Femur (tissue), 1 donor: Measurements from ENCODE around the gene NCAN.
"Not testable (repeated sequence)": the region's sequence is repeated elsewhere in the genome, so short reads cannot be mapped to it uniquely, and the experiment has no call there.

Experiments
- DNase-seq: peaks from one replicate; pipeline ENCODE4 v3.0.0-alpha.2; 2017

The NCAN gene

GRCh38 chr19:19201697-19202630 lies 9.8 kb upstream of the NCAN start:
- DNase-seq: no peak

- DNase-seq: no peak
Observed at GRCh38 chr19:19202707-19203011, 9.1 kb upstream of the NCAN start.

DNA sequence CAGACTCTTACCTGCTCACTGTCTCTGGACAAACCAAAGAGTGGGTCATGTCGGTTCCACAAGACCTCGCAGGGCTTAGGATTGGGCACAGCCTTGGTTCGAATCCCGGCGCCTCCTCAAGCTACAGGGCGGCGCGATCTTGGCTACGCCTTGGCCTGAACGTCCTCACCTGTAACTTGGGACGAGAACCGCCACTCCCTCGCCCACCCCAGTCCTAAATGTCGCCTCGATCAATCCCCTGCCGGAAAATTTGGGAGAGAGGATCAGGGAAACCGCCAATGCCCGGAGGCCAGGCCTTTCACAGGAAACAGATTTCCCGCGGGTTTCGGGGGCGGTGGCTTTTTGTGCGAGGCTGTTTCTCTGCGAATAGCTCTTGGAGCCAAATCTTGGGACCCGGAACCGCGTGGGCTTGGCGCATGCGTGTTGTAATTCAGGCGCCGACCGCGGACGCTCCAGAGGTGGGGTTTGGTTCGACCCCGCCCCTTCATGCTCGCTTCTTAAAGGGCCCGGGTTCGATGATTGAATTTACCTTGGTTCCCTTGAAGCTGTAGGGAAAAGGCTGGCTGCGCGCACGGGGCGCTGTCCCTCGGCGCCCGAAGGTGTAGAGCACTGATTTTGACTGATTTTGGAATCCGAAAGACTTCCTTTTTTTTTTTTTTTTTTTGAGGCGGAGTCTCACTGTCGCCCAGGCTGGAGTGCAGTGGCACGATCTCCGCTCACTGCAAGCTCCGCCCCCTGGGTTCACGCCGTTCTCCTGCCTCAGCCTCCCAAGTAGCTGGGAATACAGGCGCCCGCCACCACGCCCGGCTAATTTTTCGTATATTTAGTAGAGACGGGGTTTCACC lies 8.5 kb upstream of the NCAN start, which contains the start of gene NR2C2AP:
TSS of gene NR2C2AP (minus strand) at position 403 of the 845 bp plus-strand sequence. CDS start at position 49, 354 bp downstream.
- DNase-seq: peak; percentile 93

- DNase-seq: no peak
Observed at GRCh38 chr19:19204181-19204580, 7.6 kb upstream of the NCAN start.

DNA sequence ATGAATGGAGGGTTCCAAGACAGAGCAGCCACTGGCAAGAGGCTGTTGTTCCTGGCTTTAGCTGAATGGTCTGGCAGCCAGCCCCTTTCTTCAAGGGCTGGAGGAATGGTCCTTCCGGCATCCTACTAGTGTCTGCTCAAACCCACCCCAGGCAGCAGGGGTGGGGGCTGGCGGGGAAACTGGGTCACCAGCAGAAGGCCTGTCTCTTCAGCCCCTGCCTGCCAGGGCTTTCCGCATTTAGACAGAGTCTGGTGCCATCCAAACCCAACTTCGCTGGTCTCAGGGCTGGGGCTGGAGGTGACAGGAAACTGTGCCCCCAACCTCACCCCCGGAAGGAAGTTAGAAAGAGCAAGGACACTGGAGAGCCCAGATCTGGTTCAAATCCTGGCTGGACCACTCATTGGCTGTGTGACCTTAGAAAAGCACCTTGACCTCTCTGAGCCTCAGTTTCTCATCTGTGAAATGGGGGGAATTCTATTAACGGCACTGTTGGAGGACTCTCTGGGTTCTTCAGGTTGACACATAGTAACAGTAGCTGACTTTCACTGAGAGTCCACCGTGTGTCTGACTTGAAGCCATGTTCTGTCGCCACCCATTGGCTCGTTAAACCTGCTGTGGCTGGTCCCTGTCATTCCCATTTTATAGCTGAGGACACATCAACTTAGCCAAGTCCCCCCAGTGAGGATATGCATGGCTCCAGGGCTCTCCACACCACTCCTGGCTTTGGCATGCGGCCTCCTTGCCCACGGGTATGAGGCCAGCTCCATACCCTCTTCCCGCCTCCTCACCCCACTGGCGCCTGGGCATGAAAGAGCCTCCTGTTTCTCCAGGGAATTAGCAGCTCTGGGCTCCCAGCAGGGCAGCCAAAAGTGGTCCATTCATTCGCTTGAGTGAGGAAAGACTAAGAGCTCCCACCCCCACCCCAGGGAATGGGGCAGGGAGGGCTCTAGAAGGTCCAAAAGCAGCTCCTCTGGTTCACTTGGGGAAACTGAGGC lies 6.0 kb upstream of the NCAN start:
- no peak for DNase-seq

DNA sequence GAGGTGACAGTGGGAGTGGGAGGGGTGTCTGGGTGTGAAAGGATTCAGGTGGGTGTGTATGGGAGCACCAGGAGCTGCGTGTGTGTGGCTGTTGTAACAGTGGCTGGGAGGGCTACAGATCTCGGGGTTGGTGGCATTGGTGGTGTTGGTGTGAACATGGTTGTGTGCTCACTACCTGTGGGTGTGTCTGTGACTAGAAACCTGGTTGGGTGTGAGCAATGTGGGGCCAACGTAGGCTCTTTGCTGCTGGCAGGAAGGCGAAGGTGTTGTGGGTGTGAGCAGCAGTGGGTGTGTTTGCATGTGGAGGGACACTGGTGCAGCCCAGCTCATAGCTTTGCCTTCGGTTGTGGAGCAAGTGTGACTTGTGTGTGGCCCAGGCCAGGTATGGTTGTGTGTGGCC lies 4.8 kb upstream of the NCAN start:
- DNase-seq: no peak

DNA sequence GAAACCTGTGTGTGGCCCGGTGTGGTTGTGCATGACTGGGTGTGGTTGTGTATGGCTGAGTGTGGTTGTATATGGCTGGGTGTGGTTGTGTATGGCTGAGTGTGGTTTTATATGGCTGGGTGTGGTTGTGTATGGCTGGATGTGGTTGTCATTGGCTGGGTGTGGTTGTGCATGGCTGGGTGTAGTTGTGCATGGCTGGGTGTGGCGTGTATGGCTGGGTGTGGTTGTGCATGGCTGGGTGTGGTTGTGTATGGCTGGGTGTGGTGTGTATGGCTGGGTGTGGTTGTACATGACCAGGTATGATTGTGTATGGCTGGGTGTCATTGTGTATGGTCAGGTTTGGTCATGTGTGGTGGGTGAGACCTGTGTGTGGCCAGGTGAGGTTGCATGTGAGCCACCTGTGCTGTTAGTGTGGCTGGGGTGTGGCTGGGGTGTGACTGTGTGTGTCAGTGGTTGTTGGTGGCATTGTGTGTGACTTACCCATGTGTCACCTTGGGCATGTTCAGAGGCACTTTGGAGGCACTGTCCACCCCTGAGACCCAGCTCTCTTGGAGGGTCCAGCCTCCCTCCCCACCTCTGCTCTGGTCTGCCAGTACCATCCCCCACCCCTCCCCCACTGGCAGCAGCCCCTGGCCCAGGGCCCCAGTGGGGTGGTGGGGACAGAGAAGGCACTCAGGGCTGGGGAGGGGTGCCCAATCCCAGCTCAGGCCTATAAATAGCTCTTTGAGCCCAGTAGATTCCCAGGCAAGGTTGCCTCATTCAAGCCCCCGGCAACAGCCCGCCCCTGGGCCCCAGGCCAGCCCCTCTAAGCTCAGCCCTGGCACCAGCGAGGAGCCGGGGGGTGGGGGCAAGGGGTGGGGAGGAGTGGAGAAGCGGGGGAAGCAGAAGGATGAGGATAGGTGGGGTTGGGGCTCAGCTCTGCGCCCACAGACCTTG lies 3.9 kb upstream of the NCAN start:
- DNase-seq: no peak

DNA sequence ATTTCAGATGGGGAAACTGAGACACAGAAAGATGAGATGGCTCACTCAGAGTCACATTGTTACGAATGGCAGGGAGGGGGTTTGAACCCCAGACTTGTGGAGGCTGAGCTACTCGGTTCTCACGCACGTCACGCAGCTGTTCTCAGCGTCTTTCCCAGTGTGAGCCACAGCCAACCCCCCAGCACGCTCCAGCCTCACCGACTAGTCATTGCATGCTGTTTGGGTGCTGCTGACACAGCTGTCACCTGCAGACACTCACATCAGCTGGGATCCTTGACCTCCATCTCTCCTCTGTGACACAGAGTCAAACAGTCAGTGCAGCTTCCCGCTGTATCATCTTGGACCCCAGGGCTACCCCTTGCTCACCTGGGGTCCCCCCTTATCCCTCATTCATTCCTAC lies 2.4 kb upstream of the NCAN start:
- no peak for DNase-seq

DNA sequence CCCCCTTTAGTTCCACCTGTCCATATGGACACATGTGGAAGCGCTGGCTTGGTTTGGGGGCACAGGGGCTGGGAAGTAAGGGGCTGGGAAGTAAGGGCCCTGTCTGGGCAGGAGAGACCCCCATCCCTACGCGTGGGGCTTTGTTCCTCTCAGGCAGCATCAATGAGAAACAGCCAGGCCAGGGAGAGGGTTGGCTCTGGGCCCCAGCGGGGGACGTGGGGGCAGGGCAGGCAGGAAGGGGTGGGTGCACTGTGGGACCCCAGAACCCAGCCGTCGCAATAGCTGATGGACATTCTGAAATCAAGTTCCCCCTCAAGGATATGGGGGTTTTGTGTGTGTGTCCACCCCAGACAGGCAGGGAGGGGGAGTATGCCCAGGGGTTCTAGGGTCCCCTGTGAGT lies 1.2 kb downstream of the NCAN start:
- no peak for DNase-seq

DNA sequence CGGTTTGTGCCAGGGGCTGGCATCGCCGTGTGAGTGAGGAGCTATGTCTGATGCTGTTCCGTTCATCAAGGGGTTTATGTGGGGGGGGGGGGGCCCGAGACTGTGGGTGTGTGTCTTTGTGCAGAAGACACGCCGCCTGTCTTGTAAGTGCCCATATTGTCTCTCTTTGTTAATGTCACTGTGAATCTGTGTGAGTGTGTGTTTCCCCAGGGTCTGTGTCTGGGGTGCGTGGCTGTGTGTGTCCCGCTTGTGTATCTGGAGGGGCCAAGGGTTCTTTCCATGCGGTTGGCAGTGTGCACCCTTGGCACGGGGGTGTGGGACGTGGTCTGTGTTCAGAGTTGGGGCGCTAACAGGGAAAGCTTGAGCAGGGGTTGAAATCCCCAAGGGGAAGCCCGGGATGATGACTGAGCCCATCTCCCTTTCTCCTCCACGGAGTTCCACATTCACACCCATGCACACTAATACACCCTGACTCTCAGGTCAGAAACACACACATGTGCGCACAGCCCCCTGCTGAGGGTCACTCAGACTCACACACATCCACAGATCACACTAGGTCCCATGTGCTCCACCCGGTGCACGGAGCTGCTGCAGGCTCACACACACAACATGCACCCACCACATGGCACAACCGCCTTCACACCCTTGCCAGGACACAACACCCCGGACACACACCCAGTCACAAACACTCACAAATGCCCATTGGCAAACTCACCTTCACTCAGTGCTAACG lies 1.8 kb downstream of the NCAN start:
- DNase-seq: no peak

DNA sequence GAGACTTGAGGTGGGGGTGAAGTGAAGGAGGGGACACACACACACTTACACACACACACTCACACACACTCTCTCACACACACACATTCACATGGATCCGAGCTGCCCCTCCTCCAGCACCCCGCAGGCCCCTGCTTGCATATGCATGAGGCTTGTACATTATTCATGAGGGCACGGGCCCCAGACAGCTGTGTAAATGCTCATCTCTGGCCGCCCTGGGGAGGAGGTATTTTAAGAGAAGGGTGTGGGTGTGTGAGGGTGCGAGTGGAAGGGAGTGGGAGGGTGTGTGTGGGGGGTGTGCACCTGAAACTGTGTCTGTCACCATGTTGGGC lies 2.4 kb downstream of the NCAN start:
- no peak for DNase-seq

DNA sequence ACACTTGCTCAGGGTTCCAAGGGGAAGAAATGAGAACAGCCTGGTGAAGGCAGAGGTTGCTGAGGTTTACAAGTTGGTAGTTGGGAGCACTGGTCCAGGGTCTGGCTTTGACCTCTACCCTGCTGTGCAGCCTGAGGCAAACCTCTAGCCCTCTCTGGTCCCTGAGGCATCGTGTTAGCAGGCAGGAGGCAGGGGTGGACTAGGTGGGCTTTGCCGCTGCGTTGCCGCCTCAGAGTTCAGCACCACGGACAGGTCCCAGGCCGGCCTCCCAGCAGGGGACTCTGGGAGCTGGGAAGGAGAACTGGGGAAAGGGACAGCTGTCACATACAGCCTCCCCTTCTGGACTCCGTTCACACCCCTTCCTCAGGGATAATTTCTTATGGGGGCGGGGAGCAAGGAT lies 3.1 kb downstream of the NCAN start:
- peak; percentile 82 for DNase-seq

GRCh38 chr19:19215792-19216191 lies 4.0 kb downstream of the NCAN start:
- no peak for DNase-seq

- no peak for DNase-seq
Observed at GRCh38 chr19:19217099-19217498, 5.3 kb downstream of the NCAN start.

- DNase-seq: no peak
Observed at GRCh38 chr19:19218911-19219310, 7.2 kb downstream of the NCAN start.

- DNase-seq: not testable (repeated sequence)
Observed at GRCh38 chr19:19221000-19221399, 9.2 kb downstream of the NCAN start.

GRCh38 chr19:19223060-19223459 lies 11.3 kb downstream of the NCAN start:
- DNase-seq: no peak

- DNase-seq: no peak
Observed at GRCh38 chr19:19223636-19224035, 11.9 kb downstream of the NCAN start.

GRCh38 chr19:19224150-19224851 lies 12.5 kb downstream of the NCAN start:
- DNase-seq: no peak

GRCh38 chr19:19224852-19225494 lies 13.2 kb downstream of the NCAN start:
- peak; percentile 60 for DNase-seq
